Skin of body (tissue), 2 donors: ENCODE data around the gene TCF4. TPM values are rescaled to one million over a fixed set of nuclear protein-coding genes. Genes with fewer than 3 reads are reported as not detected.
"Not testable (repeated sequence)": the region's sequence is repeated elsewhere in the genome, so short reads cannot be mapped to it uniquely, and the experiment has no call there.

ENCODE experiments used
- DNase-seq: peaks from one replicate; lab custom pipeline; 2025; lab: John Stamatoyannopoulos, UW
- total RNA-seq: library from RNA; depleted of rRNA; stranded (reverse); fragments of >200 nt; gene quantifications from one replicate; pipeline ENCODE4 v1.2.3, GENCODE V29; 2014

TCF4 gene
- total RNA-seq, 1 donor from 2014 or later = 356 TPM

- DNase-seq = peak; percentile 78
Observed at GRCh38 chr18:55477860-55478581, 110.0 kb downstream of the TCF4 start.

- DNase-seq = no peak
Observed at GRCh38 chr18:55477499-55477859, 110.5 kb downstream of the TCF4 start.

GRCh38 chr18:55475916-55476315, 112.1 kb downstream of the TCF4 start:
- no peak for DNase-seq

GRCh38 chr18:55475467-55475866, 112.5 kb downstream of the TCF4 start:
- no peak for DNase-seq

- no peak for DNase-seq
Observed at GRCh38 chr18:55473560-55473959, 114.4 kb downstream of the TCF4 start.

GRCh38 chr18:55473058-55473457, 114.9 kb downstream of the TCF4 start:
- DNase-seq = no peak

- no peak for DNase-seq
Observed at GRCh38 chr18:55470826-55471225, 117.2 kb downstream of the TCF4 start.

GRCh38 chr18:55469134-55469533, 118.9 kb downstream of the TCF4 start:
- DNase-seq = not testable (repeated sequence)

GRCh38 chr18:55466789-55467188, 121.2 kb downstream of the TCF4 start:
- no peak for DNase-seq

- no peak for DNase-seq
Observed at GRCh38 chr18:55465313-55465712, 122.7 kb downstream of the TCF4 start.

GRCh38 chr18:55464581-55464980, 123.4 kb downstream of the TCF4 start:
- no peak for DNase-seq

GRCh38 chr18:55462652-55463051, 125.3 kb downstream of the TCF4 start:
- no peak for DNase-seq

GRCh38 chr18:55461848-55462247, 126.1 kb downstream of the TCF4 start:
- no peak for DNase-seq

- no peak for DNase-seq
Observed at GRCh38 chr18:55458456-55459203, 129.4 kb downstream of the TCF4 start.

- no peak for DNase-seq
Observed at GRCh38 chr18:55457028-55457427, 131.0 kb downstream of the TCF4 start.

GRCh38 chr18:55455938-55456337, 132.1 kb downstream of the TCF4 start:
- DNase-seq = no peak

- no peak for DNase-seq
Observed at GRCh38 chr18:55453186-55453585, 134.8 kb downstream of the TCF4 start.

- DNase-seq = no peak
Observed at GRCh38 chr18:55452123-55452611, 135.8 kb downstream of the TCF4 start.

- DNase-seq = no peak
Observed at GRCh38 chr18:55449412-55450140, 138.4 kb downstream of the TCF4 start.

- DNase-seq = no peak
Observed at GRCh38 chr18:55448420-55448819, 139.6 kb downstream of the TCF4 start.

- DNase-seq = no peak
Observed at GRCh38 chr18:55447672-55448018, 140.3 kb downstream of the TCF4 start.

GRCh38 chr18:55446996-55447671, 140.9 kb downstream of the TCF4 start:
- DNase-seq = no peak
